Limb (tissue), 2 donors: Measurements from ENCODE around the gene CDKN3.
"Not testable (repeated sequence)": the region's sequence is repeated elsewhere in the genome, so short reads cannot be mapped to it uniquely, and the experiment has no call there.

ENCODE experiments used
- DNase-seq, 2 donors: peaks; one replicate each; pipeline ENCODE4 v3.0.0-alpha.2; 2016; ENCODE audit errors: extremely low spot score in 2 of 2

CDKN3 gene

DNA sequence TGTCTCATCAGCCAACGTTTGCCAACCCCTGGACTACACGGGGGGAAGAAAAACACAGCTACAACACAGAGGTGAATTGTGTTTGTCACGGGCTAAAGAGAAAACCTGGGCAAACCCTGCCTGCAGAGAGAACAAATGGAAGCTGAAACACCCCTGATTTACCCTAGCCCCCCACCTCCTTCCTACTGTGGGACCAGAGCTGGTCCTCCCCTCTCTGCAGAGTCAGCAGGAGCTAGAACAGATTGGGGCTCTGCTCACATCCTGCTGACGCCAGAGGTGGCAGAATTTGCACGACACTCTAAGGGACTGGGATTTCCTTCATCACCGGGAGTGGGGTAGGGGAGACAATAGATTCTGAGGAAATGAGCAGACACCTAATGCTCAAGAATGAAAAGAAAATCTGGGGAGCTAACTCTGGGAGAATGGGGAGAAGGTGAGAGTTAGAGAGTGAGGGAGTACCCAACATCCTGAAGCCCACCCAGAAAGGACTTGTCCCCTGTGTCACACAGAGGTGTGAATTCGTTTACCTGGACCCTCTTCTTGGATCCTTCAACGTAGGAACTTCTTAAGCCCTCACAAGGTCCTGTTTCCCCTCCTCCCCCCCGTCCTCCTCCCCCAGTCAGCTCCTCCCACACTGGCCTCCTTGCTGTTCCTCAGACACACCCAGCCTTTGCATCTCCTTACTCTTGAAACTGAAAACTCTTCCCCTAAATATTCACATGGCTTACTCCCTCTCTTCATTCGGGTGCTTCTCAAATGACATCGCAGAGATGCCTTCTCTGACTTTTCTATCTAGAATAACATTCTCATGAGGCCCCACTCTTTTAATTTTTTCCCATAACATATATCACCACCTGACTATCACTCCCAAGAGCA is 26.2 kb upstream of the CDKN3 start:
- no peak for DNase-seq

DNA sequence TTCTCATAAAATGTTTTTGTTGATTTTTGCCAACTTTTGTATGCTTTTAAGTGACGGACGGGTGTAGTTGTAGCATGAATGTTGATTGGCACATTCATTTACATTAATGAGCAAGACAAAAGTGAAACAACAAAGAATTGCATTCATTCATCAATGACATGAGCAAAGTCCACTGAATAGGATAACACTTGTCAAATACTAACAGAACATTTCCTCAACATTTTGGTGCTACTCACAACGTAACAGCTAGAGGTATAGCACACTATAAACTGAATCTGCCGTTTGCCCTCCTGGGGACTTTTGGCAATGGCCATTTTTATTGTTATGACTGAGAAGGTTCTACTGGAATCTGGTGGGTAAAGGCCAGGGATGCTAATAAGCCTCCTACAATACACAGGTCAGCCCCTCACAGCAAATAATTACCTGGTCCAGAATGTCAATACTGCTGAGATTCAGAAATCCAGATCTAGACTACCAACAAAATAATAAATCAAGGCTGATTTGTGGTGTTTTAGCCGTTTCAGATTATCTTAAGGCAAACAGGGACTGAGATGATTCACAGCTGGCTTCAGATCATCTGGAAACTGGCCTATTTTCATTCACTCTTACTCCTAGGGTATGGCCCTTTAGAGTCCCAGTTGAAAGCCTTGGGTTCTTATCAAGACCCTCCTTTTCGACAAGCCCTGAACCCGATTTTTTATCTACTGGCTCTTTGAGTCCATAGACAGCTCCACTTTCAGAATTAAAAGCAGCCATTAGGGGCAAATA is 22.5 kb upstream of the CDKN3 start:
- DNase-seq: no peak

DNA sequence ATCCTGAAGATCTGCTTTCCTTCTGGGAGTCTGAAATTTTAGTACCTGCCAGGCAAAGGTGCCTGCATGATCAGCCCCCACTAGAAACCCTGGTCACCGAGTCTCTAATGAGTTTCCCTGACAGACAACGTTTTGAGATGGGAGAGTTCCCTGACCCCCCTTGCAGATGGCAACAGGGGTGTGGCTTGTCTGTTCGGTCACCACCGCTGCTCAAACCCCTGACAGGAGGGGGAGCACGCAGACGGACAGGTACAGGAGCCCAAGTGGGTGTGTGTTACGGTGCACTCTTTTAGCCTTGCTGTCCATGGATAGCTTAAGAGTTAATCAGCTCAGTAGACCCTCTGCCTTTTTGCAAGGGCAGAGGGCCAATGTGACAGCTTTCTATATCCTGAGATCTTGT is 19.3 kb upstream of the CDKN3 start:
- no peak for DNase-seq

DNA sequence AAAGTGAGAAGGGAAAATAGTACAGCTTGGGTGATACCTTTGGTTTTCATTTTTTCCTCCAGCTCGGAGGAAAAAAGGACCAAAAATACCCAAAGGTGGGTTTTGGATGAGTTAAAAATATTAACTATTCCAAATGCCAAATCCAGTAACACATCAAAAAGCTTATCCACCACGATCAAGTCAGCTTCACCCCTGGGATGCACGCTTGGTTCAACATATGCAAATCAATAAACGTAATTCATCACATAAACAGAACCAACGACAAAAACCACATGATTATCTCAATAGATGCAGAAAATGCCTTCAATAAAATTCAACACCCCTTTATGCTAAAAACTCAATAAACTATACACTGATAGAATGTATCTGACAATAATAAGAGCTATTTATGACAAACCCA is 17.9 kb upstream of the CDKN3 start:
- DNase-seq: not testable (repeated sequence)

DNA sequence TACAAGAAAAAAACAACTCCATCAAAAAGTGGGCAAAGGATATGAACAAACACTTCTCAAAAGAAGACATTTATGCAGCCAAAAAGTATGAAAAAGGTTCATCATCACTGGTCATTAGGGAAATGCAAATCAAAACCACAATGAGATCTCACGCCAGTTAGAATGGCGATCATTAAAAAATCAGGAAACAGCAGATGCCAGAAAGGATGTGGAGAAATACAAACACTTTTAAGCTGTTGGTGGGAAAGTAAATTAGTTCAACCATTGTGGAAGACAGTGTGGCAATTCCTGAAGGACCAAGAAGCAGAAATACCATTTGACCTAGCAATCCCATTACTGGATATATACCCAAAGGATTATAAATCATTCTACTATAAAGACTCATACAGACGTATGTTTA is 16.2 kb upstream of the CDKN3 start:
- not testable (repeated sequence) for DNase-seq

DNA sequence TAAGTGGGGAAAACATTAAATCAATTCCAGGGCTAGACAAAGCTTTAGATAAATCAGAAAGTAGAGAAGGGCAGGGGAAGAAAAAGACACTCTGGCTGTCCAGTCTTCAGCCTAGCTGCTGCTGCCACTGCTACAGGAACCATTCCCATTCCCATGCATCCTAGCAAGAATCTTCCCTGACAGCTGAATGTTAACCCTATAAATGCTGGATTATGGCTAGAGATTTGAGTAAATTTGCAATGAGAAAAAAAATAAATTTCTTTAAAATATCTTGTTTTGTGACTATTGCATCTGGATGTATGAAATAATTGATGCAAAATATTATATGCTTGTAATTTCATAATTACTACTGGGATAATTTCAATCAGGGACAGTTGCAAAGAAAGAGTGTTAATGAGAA is 15.0 kb upstream of the CDKN3 start:
- DNase-seq: no peak

DNA sequence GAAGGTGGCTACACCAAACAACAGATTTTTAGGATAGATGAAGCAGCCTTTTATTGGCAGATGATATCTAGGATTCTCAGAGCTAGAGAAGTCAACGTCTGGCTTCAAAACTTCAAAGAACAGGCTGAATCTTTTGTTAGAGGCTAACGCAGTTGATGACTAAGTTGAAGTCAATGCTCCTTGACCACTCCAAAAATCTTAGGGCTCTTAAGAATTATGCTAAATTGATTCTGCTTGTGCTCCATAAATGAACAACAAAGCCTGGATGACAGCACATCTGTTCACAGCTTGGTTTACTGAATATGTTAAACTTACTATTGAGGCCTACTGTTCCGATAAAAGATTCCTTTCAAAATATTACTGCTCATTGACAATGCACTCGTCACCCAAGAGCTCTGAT is 13.0 kb upstream of the CDKN3 start:
- DNase-seq: no peak

DNA sequence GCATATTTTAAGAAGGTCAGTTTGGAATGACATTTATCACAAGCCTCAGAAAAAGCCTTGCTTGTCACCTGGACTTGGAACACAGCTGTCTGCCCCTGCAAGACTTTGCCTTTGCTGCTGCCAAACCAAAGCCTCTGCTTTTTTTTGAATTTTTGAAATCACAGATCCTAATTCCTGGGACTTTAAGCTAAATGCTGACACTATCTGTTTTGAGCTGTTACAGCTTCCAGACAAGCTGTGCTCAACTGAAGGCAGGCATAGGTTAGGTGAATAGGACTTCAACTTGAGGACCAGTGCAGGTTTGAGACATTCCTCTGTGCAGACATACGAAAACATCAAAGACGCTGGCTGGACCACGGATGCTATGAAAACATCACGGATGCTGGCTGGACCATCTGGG is 11.3 kb upstream of the CDKN3 start:
- DNase-seq: no peak

DNA sequence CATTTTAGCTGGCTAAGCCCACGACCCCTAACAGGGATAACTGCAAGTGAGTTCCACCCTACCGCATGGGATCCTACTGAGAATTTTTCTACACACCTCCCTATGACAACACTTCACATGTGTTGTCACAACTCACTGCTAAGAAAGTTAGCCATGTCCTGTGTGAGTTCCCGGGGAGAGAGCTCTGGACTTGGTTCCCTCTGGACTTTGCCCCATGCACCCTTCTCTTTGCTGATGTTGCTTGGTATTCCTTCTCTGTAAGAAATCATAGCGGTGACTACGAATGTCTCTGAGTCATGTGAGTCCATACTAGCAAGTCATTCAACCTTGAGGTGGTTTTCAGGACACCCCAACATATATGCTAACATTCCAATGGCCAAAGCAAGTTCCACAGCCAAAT is 9.5 kb upstream of the CDKN3 start:
- DNase-seq: no peak

DNA sequence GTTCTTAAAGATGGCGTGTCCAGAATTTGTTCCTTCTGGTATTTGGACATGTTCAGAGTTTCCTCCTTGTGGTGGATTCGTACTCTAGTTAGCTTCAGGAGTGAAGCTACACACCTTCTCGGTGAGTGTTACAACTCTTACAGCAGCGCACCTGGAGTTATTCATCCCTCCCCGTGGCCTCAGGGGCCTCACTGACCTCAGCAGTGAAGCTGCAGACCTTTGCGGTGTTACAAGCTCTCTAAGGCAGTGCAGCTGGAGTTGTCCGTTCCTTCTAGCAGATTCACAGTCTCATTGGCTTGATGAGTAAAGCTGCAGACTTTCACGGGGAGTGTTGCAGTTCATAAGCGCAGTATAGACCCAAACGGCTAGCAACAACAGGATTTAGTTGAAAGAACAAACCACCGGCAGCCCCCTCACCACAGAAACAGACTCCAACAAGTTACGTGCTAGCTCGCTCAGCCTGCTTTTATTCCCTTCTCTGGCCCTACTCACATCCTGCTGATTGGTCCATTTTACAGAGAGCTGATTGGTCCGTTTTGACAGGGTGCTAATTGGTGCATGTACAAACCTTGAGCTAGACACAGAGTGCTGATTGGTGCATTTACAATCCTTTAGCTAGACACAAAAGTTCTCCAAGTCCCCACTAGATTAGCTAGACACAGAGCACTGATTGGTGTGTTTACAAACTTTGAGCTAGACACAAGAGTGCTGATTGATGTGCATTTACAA is 4.5 kb upstream of the CDKN3 start:
- DNase-seq: no peak

DNA sequence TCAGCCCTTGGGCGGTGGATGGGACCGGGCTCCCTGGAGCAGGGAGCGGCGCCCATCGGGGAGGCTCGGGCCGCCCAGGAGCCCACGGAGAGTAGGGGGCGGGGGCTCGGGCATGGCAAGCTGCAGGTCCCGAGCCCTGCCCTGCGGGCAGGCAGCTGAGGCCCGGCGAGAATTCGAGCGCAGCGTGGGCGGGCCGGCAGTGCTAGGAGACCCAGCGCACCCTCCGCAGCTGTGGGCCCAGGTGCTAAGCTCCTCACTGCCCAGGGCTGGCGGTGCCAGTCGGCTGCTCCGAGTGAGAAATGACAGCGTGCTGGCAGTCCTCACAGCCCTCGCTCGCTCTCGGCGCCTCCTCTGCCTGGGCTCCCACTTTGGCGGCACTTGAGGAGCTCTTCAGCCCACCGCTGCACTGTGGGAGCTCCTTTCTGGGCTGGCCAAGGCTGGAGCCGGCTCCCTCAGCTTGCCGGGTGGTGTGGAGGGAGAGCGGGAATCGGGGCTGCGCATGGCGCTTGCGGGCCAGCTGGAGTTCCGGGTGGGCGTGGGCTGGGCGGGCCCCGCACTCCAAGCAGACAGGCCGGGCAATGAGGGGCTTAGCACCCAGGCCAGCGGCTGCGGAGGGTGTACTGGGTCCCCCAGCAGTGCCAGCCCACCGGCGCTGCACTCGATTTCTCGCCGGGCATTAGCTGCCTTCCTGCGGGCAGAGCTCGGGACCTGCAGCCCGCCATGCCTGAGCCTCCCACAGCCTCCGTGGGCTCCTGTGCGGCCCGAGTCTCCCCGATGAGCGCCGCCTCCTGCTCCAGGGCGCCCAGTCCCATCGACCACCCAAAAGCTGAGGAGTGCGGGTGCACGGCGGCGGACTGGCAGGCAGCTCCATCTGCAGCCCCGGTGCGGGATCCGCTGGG is 3.6 kb upstream of the CDKN3 start:
- DNase-seq: not testable (repeated sequence)

DNA sequence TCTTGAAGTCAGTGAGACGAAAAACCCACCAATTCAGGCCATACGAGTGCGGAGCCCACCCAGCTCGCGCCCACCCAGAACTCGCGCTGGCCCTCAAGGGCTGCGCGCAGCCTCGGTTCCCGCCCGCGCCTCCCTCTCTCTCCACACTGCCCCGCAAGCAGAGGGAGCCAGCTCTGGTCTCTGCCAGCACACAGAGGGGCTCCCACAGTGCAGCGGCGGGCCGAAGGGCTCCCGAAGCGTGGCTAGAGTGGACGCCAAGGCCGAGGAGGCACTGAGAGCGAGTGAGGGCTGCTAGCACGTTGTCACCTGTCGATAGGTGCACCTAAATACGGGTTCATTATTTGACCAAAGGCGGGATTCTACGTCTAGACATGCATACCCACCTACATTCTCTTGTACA is 2.2 kb upstream of the CDKN3 start:
- no peak for DNase-seq

DNA sequence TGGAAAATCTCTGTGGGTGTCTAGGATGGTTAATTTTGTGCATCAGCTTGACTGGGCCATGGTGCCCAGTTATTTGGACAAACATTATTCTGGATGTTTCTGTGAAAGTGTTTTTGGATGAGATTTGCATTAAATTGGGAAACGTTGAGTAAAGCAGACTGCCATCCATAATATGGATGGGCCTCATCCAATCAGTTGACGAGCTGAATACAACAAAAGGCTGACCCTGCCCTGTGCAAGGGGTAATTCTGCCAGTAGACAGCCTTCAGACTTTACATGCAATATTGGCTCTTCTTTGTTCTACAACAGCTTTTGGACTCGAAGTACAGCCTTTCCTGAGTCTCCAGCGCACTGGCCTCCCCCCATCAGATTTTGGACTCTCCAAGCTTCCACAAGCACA is 1.5 kb upstream of the CDKN3 start:
- DNase-seq: no peak

DNA sequence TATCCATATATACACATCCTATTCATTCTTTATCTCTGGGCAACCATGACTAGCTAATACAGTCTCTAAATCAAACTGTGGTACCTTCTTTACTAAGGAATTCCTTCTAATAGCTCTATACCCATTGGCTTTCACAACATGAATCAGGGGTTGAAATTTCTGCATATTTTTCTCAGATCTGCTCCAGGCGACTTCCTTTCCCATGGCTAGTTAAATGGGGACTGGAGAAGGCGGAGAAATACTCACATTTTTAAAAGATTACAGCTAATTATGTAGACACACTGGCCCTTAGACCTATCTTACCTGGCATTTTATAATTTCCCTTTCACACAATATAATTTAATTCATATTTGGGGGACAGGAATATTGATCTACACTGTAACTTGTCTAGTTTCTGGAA is 1.1 kb upstream of the CDKN3 start:
- no peak for DNase-seq

DNA sequence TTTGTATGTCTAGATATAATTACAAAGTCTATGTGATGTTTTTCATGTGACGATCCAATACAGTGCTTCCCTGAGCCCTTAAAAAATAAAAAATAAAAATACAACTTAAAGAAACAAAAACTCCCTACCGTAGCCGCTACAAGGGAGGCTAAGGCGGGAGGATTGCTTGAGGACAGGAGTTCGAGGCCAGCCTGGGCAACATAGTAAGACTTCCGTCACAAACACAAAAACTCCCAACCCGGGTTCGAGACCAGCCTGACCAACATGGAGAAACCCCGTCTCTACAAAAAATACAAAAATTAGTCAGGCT is 669 bp upstream of the CDKN3 start:
- DNase-seq: no peak

DNA sequence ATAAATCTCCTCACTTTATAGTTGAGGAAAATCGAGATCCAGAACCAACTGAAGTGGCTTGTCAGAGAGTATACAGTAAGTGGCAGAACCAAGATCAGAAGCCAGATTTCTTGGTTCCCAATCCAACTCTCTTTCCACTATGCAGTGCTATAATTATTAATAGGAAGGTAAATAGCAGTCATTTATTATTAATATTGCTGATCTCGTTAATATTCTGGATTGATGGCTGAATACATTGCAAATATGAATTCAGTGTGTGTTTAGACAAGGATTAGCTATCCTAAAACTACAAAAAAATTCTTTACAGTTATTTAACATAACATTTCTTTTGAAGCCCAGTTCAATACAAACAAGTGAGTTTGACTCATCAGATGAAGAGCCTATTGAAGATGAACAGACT is 2.8 kb downstream of the CDKN3 start:
- no peak for DNase-seq

DNA sequence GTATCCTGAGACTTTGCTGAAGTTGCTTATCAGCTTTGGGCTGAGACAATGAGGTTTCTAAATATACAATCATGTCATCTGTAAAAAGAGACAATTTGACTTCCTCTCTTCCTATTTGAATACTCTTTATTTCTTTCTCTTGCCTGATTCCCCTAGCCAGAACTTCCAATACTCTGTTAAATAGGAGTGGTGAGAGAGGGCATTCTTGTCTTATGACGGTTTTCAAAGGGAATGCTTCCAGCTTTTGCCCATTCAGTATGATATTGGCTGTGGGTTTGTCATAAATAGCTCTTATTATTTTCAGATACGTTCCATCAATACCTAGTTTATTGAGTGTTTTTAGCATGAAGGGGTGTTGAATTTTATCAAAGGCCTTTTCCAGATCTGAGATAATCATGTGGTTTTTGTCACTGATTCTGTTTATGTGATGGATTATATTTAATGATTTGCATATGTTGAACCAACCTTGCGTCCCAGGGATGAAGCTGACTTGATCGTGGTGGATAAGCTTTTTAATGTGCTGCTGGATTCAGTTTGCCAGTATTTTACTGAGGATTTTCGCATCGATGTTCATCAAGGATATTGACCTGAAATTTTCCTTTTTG is 6.7 kb downstream of the CDKN3 start:
- not testable (repeated sequence) for DNase-seq

DNA sequence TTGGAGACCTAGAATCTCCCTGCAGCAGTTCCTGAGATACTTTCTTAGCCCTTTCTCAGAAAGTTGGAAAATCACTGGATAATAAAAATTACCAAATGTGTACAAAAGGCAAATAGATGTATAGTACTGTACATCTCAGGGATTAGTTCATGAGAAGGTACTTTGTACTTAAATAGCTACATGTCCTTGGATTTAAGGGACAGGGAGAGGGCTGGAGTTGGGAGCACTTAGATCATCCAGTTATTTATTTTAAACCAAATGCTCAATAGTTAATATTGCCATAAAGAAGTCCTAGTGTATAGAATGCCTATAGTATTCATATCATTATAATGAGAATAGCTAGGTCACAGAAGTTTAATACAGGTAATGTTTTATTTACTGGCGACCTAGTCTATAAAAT is 13.4 kb downstream of the CDKN3 start:
- no peak for DNase-seq

DNA sequence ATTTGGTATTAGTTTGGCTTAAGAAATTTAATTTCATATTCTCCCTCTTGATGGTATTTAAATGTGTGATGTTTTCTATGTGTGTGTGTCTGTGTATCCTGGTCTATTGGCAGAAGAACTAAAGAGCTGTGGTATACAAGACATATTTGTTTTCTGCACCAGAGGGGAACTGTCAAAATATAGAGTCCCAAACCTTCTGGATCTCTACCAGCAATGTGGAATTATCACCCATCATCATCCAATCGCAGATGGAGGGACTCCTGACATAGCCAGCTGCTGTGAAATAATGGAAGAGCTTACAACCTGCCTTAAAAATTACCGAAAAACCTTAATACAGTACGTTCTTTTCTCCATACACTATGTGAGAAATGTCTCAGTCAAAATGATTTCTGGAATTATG is 14.6 kb downstream of the CDKN3 start:
- DNase-seq: no peak

DNA sequence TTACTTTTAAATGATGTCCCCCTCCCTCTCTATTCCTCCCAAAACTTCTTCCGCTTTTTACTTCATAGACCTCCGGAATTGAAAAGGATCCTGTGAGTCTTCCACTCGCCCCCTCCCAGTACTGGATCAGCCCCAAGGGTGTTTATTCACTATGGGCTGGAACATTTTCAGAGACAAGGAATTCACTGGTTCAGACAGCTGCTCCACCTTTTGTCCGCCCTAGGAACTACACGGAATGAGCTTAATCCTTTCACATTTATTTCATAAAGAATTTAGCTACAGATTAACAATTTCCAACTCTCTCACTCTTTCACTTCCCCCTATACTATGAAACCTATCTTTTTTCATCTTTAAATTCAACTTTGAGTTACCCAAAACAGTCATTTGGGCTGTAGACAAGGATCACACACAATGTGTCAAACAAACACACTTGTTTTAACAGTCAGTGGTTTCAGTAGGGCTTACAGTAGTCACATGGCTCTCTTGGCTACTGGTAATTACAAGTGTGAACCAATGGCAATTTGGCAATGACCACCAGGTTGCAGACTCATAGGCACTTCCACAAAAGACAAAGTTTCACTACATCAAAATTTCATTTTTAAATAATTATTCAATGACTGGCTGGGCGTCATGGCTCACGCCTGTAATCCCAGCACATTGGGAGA is 23.8 kb downstream of the CDKN3 start:
- peak; percentile 27 to 49 for DNase-seq
